Gastroesophageal sphincter (tissue), 3 donors: Measurements from ENCODE around the gene ADAM22.

Source experiments
- EP300 ChIP-seq: sonication (generic); formaldehyde crosslinking; IDR thresholded peaks from one replicate; pipeline ENCODE4 v1.6.1; 2017; ENCODE audit warnings: antibody characterized with exemption, mild to moderate bottlenecking
- POLR2A ChIP-seq, 2 donors: fragments of 450-650 bp; IDR thresholded peaks; one replicate each; pipeline ENCODE4 v1.6.1; 2017; ENCODE audit warnings: antibody characterized with exemption in 2 of 2, mild to moderate bottlenecking in 2 of 2, moderate library complexity in 1 of 2
- TF ChIP-seq, protein P1 (sequence below), 4 experiments: fragments of 200-600 bp in 2 of 4; fragments of 450-650 bp in 2 of 4; sonication (generic) in 1 of 4; IDR thresholded peaks; one replicate each; pipeline ENCODE4 v1.5.1; 2017 to 2019; ENCODE audit warnings: antibody characterized with exemption in 4 of 4, mild to moderate bottlenecking in 2 of 4, moderate library complexity in 2 of 4

DNA sequence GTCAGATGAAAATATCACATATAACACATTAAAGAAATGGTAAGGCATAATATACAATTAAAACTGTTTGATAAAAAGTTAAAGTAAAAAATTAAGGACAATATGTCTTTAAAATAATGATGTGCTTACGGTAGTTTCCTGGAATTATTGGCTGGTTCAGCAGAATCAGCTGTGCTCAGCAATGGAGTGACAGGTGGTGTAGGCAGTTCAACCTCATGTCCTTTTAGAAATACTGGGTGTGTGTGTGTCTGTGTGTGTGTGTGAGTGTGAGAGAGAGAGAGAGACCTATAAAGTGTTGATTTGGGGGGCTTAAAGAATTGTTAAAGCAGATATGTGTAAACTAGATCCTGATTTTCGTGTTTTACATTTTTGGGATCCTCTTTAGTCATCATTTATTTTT is 141.2 kb downstream of the ADAM22 start:
- TF ChIP-seq, protein P1, sequence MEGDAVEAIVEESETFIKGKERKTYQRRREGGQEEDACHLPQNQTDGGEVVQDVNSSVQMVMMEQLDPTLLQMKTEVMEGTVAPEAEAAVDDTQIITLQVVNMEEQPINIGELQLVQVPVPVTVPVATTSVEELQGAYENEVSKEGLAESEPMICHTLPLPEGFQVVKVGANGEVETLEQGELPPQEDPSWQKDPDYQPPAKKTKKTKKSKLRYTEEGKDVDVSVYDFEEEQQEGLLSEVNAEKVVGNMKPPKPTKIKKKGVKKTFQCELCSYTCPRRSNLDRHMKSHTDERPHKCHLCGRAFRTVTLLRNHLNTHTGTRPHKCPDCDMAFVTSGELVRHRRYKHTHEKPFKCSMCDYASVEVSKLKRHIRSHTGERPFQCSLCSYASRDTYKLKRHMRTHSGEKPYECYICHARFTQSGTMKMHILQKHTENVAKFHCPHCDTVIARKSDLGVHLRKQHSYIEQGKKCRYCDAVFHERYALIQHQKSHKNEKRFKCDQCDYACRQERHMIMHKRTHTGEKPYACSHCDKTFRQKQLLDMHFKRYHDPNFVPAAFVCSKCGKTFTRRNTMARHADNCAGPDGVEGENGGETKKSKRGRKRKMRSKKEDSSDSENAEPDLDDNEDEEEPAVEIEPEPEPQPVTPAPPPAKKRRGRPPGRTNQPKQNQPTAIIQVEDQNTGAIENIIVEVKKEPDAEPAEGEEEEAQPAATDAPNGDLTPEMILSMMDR (IDR thresholded peaks at IDR 0.05): no peak
- TF ChIP-seq POLR2A (IDR thresholded peaks at IDR 0.05) (no peak), EP300 (no peak)
